ENCODE results near the gene MAPK12. TPM values are rescaled to one million over a fixed set of nuclear protein-coding genes. Genes with fewer than 3 reads are reported as not detected.

MAPK12 gene
- total and polyA plus RNA-seq, 10 of the 15 experiments (the other 5 are each of a cell fraction or from before 2014, with no cell fraction given), result 1.1 to 38.9 (median 16.3) TPM

GRCh38 chr22:50247748-50248147 lies 13.7 kb downstream of the MAPK12 start (continued):
- TF ChIP-seq PKNOX1 (IDR thresholded peaks at IDR 0.05) (no peak), BMI1 (IDR thresholded peaks at IDR 0.05; ENCODE audit: borderline replicate concordance) (peak; percentile 90), CREM (IDR thresholded peaks at IDR 0.05; ENCODE audit: low read depth) (peak; percentile 89), NRF1 (conservative IDR thresholded peaks at IDR 0.05; ENCODE audit: low read depth, low read length) (no peak), ATF7 (IDR thresholded peaks at IDR 0.05; ENCODE audit: low read depth) (peak; percentile 94), CREB1 (IDR thresholded peaks at IDR 0.05; ENCODE audit: low read depth) (peak; percentile 88), CHD2 (IDR thresholded peaks at IDR 0.05; ENCODE audit: borderline replicate concordance, low read depth, low read length) (peak; percentile 48; the same call in 1 of the 2 replicates), SUPT20H (IDR thresholded peaks at IDR 0.05; ENCODE audit: borderline replicate concordance, control insufficient read depth, low read depth, low read length) (no peak), NFYA (IDR thresholded peaks at IDR 0.05; ENCODE audit: borderline replicate concordance, low read depth, low read length) (no peak), SMC3 (IDR thresholded peaks at IDR 0.05; ENCODE audit: borderline replicate concordance, low read length) (no peak), ESRRA (IDR thresholded peaks at IDR 0.05; ENCODE audit: low read length) (no peak), POLR2A (IDR thresholded peaks at IDR 0.05; ENCODE audit: low read depth, low read length) (peak; percentile 62), POLR2AphosphoS5 (IDR thresholded peaks at IDR 0.05; ENCODE audit: low read length) (no peak), ZNF622 (IDR thresholded peaks at IDR 0.05) (no peak), CTCF (IDR thresholded peaks at IDR 0.05 in 2 of 3, conservative IDR thresholded peaks at IDR 0.05 in 1 of 3; ENCODE audit: control insufficient read depth in 2 of 3, extremely low read depth in 1 of 3, insufficient read depth in 1 of 3, low read depth in 3 of 3, low read length in 3 of 3) (no peak), REST (IDR thresholded peaks at IDR 0.05; ENCODE audit: low read depth, low read length) (no peak), GATAD2B (conservative IDR thresholded peaks at IDR 0.05; ENCODE audit: low read depth) (no peak), EZH2 (IDR thresholded peaks at IDR 0.05; ENCODE audit: borderline replicate concordance, control insufficient read depth, low read depth, low read length) (no peak)
- TF ChIP-seq, protein P1, sequence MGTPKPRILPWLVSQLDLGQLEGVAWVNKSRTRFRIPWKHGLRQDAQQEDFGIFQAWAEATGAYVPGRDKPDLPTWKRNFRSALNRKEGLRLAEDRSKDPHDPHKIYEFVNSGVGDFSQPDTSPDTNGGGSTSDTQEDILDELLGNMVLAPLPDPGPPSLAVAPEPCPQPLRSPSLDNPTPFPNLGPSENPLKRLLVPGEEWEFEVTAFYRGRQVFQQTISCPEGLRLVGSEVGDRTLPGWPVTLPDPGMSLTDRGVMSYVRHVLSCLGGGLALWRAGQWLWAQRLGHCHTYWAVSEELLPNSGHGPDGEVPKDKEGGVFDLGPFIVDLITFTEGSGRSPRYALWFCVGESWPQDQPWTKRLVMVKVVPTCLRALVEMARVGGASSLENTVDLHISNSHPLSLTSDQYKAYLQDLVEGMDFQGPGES (IDR thresholded peaks at IDR 0.05), result no peak
- TF ChIP-seq, protein P2, sequence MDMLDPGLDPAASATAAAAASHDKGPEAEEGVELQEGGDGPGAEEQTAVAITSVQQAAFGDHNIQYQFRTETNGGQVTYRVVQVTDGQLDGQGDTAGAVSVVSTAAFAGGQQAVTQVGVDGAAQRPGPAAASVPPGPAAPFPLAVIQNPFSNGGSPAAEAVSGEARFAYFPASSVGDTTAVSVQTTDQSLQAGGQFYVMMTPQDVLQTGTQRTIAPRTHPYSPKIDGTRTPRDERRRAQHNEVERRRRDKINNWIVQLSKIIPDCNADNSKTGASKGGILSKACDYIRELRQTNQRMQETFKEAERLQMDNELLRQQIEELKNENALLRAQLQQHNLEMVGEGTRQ (IDR thresholded peaks at IDR 0.05; ENCODE audit: borderline replicate concordance, low read depth, low read length), result no peak
